A172 (cell line): ENCODE results near the gene COLQ. TPM values are rescaled to one million over a fixed set of nuclear protein-coding genes. Genes with fewer than 3 reads are reported as not detected.
"Not testable (repeated sequence)": the region's sequence is repeated elsewhere in the genome, so short reads cannot be mapped to it uniquely, and the experiment has no call there.

Source experiments
- DNase-seq: peaks from one replicate; pipeline ENCODE4 v3.0.0-alpha.2; 2015; ENCODE audit warnings: low spot score
- total RNA-seq: library from RNA; depleted of rRNA; stranded (reverse); fragments of >200 nt; shearing (Covaris generic); gene quantifications from 2 replicates; pipeline ENCODE4 v1.2.3, GENCODE V29; 2014; rRNA removed

Gene COLQ
- total RNA-seq = not detected in 2 replicates

DNA sequence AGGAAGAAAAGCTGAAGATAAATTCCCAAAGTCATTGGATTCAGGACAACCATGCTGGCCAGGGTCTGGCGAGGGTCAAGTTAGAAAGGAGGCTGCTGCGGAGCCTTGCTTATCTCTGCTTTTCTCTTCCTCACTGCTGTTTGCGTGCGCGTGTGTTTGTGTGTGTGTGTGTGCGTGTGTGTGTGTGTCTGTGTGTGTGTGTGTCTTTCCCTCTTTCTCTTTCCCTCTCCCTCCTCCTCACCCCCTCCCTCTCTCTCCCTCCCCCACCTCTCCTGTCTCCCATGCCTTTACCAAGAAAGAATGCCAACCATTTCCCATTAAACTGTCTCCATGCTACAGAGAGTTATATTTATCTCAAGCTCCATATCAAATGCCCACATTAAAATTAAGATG, at the start of gene COLQ:
Gene COLQ, minus strand, starts transcription at position 134 of the 393 bp plus-strand sequence. Its CDS starts 81 bp downstream, at position 53.
- DNase-seq = no peak

GRCh38 chr3:15563190-15563589, 41.7 kb upstream of the COLQ start:
- no peak for DNase-seq

- DNase-seq = no peak
Measured at GRCh38 chr3:15562560-15562959, 41.1 kb upstream of the COLQ start.

DNA sequence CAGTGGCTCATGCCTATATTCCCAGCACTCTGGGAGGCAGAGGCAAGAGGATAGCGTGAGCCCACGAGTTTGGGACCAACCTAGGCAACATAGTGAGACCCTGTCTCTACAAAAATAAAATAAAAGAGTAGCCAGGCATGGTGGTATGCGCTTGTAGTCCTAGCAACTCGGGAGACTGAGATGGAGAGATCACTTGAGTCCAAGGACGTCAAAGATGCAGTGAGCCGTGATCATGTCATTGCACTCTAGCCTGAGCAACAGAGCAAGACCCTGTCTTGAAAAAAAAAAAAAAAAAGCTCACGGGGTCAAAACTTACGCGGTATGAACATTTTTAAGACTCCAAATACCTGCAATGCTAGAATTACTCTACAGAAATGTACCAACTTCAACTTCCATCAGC, 37.1 kb upstream of the COLQ start:
- DNase-seq = no peak

- DNase-seq = peak; percentile 73
Measured at GRCh38 chr3:15557511-15557946, 36.0 kb upstream of the COLQ start.

- no peak for DNase-seq
Measured at GRCh38 chr3:15556512-15556911, 35.0 kb upstream of the COLQ start.

- no peak for DNase-seq
Measured at GRCh38 chr3:15553749-15554148, 32.2 kb upstream of the COLQ start.

DNA sequence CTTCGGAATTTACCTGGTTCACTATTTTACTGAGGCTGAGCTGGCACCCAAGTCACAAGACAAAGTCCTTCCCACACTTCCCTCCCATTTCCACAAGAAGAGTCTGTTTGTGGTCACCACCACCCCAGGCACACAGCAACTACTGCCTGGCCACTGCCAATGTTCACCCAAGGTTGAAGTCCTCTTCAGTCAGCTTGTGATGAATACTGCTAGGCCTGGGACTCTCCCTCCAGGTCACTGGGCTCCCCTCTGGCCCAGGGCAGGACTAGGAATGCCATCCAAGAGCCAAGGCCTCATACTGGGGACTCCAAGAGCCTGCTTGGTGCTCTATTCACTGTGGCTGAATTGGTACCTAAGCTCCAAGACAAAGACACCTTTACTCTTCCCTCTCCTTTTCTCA, 30.4 kb upstream of the COLQ start:
- DNase-seq = no peak

DNA sequence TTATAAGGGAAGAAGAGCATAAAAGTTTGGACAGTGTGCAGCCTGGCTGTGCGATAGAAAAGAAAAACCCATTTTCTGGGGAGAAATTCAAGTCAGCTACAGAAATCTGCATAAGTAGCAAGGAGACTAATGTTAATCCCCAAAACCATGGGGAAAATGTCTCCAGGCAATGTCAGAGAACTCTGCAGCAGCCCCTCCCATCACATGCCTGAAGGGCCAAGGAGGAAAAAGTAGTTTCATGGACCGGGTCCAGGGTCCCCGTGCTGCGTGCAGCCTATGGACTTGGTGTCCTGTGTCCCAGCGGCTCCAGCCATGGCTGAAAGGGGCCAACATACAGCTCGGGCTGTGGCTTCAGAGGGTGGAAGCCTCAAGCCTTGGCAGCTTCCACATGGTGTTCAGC, 28.3 kb upstream of the COLQ start:
- DNase-seq = no peak

GRCh38 chr3:15542614-15543013, 21.1 kb upstream of the COLQ start:
- no peak for DNase-seq

- no peak for DNase-seq
Measured at GRCh38 chr3:15541371-15541770, 19.9 kb upstream of the COLQ start.

DNA sequence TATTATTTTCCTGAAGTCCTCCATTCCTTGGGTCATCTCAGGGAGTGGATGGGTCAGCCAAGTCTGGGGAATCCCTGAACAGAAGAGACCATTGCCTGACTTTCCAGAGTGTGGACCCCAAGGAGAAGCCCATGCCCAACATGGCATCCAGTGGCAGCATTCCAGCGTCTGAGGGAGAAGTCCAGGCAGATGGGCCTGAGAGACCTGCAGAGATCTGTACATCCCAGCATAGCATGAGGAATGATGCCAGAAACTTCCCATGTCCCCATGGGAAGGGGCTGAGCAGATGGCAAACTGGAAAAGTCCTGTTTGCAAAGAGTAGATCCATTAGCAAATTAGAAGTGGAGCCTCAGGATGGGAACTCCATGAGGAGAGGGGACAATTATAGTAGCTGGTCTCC, 17.6 kb upstream of the COLQ start:
- no peak for DNase-seq

DNA sequence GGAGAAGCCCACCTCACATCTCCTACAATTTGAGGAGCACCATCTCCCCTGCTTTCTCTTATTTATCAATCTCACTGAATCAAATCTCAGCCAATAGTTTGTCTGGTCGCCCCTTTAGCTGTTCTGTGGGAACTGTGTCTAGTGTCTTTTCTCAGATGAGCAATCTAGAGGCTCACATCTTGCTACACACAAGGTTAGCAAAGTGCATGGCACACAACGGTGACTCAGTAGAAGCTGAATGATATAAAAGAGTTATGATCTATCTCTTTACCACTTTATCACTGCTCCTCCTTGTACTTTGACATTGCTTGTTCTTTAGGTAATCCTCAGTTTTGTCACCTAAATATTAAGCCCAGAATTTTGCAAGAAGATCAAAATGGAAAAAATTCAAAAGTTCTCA, 16.8 kb upstream of the COLQ start:
- no peak for DNase-seq

GRCh38 chr3:15536856-15537255, 15.3 kb upstream of the COLQ start:
- no peak for DNase-seq

DNA sequence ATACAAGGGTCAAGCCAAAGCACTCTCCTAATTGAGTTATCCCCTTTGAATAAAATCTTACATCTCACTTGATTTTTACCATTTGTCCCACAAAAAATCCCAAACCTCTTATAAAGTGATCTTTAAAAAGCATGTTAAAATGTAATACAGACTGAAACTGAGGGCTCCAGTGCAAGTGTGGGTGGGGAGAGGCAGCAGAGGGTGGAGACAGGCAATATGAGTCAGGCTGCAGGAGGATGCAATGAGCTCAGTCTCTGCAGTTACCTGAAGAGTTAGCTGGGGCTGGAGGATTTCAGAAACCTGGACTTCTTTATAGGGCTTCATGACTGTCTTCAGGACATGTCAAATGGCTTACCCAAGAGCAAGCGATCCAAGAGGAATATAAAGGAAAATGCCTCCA, 14.2 kb upstream of the COLQ start:
- DNase-seq = no peak

DNA sequence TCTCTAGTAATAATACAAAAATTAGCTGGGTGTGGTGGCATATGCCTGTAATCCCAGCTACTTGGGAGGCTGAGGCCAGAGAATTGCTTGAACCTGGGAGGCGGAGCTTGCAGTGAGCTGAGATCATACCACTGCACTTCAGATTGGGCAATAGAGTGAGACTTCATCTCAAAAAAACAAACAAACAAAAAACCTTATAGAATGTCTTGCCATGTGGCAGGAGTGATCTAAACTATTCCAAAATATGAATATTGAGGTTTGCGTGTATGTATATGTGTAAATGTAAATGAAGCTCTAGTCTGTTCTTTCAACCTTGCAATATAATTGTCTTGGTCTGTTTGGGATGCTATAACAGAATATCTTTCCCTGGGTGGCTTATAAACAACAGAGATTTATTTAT, 11.1 kb upstream of the COLQ start:
- not testable (repeated sequence) for DNase-seq

DNA sequence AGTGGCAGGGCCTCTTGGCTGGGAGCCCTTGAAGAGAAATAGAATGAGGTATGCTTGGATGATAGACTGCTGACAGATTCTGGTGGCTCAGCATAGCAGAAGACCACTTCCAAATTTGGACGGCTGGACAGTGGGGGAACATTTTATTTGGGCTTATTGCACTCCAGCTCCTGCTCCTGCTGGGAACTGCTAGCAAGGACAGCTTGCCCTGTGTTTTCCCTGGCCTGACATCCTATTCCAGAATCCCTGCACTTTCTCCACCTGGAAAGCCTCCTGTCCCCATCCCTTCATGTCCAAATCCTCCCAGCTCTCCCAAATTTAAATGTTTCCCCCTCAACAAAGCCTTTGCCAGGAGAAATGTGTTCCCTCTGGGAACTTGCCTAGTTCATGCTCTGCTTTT, 9.8 kb upstream of the COLQ start:
- no peak for DNase-seq

DNA sequence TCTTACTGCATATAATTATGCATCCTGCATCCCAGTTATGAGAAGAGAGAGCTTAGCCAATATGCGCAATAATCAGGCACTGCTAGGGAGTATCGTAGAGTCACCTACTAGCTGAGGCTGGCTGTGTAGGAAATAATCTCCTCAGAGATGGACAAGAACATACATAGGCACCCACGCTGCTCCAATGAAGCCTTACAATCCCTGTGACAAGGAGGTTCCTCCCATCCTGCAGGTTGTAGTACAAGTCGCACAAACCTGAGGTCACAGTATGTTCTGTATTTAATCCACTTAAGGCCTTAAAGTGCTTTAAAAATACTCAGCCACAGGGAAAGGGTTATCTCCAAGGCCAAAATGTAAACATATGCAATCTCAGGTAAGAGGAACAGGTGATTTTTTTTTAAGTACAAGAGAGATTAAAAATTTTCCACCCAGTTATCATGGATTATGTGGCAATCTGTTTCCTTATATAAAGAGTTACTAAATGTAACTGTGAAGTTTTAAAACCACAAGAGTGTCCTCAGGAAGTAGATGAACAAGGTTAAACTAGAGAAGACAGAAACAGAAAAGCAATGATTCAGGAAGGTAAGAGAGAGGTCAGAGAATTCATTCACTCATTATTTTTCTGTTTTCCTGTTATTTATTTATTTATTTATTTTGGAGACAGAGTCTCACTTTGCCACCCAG, 7.5 kb upstream of the COLQ start:
- no peak for DNase-seq

GRCh38 chr3:15527031-15527459, 5.5 kb upstream of the COLQ start:
- no peak for DNase-seq

- no peak for DNase-seq
Measured at GRCh38 chr3:15525790-15526189, 4.3 kb upstream of the COLQ start.

DNA sequence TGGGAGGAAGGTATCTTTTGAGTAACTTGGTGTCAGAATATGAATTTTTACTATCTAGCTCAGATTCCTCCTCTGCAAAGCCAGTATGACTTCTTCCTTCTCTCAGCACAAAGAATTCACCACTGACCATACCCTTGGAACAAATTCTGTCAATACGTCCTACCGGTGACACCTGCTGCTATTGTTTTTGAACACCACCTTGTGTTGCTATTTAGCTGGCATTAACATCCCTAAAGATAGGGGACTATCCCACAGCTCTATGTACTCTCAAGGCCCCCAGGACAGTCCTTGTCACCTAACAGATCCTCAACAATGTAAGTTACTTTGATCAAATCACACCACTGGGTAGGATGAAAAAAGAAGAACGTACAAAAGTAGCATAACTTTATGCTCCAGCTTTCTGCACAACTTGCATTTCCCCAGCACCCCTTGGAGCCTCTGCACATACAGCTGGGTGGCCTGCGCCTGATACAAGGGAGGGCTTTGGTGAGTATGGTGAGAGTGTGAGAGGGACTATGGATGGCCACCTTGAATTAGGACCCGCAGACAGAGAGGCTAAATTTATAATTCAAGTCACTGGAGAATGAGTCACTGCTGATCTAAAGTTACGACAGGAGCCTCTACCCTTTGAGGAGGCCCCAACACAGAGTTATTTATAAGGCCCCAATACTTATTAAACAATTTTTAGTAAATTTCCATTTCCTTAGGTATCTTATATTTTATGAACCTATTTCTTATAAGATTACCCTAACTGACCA, 2.3 kb upstream of the COLQ start:
- DNase-seq = no peak

DNA sequence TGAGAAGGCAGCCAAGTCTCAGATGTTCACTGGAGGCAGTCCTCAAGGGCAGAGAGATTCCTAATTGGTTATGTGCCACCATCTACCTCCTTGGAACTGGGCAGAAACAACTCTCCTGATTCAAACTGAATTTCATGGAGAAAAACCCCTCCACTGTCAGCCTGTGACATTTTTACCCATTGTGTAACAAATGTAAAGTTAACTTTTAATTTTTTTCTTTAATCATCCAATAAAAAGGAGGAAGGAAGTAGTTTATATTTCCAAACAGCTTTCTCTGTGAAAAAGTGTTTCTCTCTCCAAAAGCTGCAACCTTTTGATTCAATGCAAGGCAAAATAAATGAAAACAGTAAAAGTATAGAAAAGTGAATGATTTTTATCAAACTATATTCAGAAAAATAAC, 510 bp upstream of the COLQ start:
- no peak for DNase-seq

GRCh38 chr3:15520804-15521572, 518 bp downstream of the COLQ start:
- no peak for DNase-seq
